GM12878 (cell line): ENCODE results near the gene IFT52. TPM values are rescaled to one million over a fixed set of nuclear protein-coding genes. Genes with fewer than 3 reads are reported as not detected.

Experiments
- ATF7 ChIP-seq: fragments of 450-650 bp; IDR thresholded peaks from 2 replicates; pipeline ENCODE4 v1.6.1; 2016; ENCODE audit warnings: low read depth, mild to moderate bottlenecking
- BHLHE40 ChIP-seq, 2 experiments: fragments of 450-650 bp in 1 of 2; IDR thresholded peaks; 2 replicates each; pipeline ENCODE4 v1.6.1; 2011 to 2017; ENCODE audit warnings: low read depth in 2 of 2, borderline replicate concordance in 1 of 2, improper control_type of control experiment in 1 of 2, low read length in 1 of 2, mild to moderate bottlenecking in 1 of 2
- BRCA1 ChIP-seq: IDR thresholded peaks from 2 replicates; pipeline ENCODE4 v1.6.1; 2011; ENCODE audit warnings: low read depth, low read length, improper control_type of control experiment
- CBFB ChIP-seq: IDR thresholded peaks from 2 replicates; pipeline ENCODE4 v1.6.1; 2016; ENCODE audit warnings: antibody characterized with exemption, low read depth
- CEBPZ ChIP-seq: fragments of 150-350 bp; IDR thresholded peaks from 2 replicates; pipeline ENCODE4 v1.6.1; 2016; ENCODE audit warnings: low read depth, low read length
- CREB1 ChIP-seq: IDR thresholded peaks from 2 replicates; pipeline ENCODE4 v1.6.1; 2012; ENCODE audit warnings: low read depth, mild to moderate bottlenecking, inconsistent platforms
- CREM ChIP-seq: IDR thresholded peaks from 2 replicates; pipeline ENCODE4 v1.6.1; 2014; ENCODE audit warnings: antibody characterized with exemption, low read depth
- JUND ChIP-seq: IDR thresholded peaks from 2 replicates; pipeline ENCODE4 v1.6.1; 2012; ENCODE audit warnings: low read depth, mild to moderate bottlenecking, low read length, improper control_type of control experiment, moderate library complexity
- LARP7 ChIP-seq: fragments of 450-650 bp; IDR thresholded peaks from 2 replicates; pipeline ENCODE4 v1.6.1; 2017; ENCODE audit warnings: mild to moderate bottlenecking
- MTA2 ChIP-seq: fragments of 450-650 bp; IDR thresholded peaks from 2 replicates; pipeline ENCODE4 v1.6.1; 2016; ENCODE audit warnings: low read depth, mild to moderate bottlenecking, moderate library complexity
- MTA3 ChIP-seq: IDR thresholded peaks from 2 replicates; pipeline ENCODE4 v1.6.1; 2012; ENCODE audit warnings: low read length, inconsistent platforms, borderline replicate concordance
- MYB ChIP-seq: fragments of 150-350 bp; IDR thresholded peaks from 2 replicates; pipeline ENCODE4 v1.6.1; 2014; ENCODE audit warnings: mild to moderate bottlenecking, low read depth, low read length, borderline replicate concordance
- NBN ChIP-seq: fragments of 450-650 bp; IDR thresholded peaks from 2 replicates; pipeline ENCODE4 v1.6.1; 2016
- PKNOX1 ChIP-seq: fragments of 450-650 bp; IDR thresholded peaks from 2 replicates; pipeline ENCODE4 v1.6.1; 2016; ENCODE audit warnings: mild to moderate bottlenecking
- PML ChIP-seq: IDR thresholded peaks from 2 replicates; pipeline ENCODE4 v1.6.1; 2012; ENCODE audit warnings: low read length, inconsistent platforms
- POLR2AphosphoS5 ChIP-seq: IDR thresholded peaks from 2 replicates; pipeline ENCODE4 v1.6.1; 2011; ENCODE audit warnings: mild to moderate bottlenecking, low read length, inconsistent platforms
- POU2F2 ChIP-seq: IDR thresholded peaks from 3 replicates; pipeline ENCODE4 v1.6.1; 2011; ENCODE audit warnings: low read depth, mild to moderate bottlenecking, low read length, borderline replicate concordance
- RAD51 ChIP-seq: fragments of 450-650 bp; IDR thresholded peaks from 2 replicates; pipeline ENCODE4 v1.6.1; 2016; ENCODE audit warnings: moderate library complexity, mild to moderate bottlenecking, inconsistent platforms
- RBBP5 ChIP-seq: fragments of 200-600 bp; sonication (generic); conservative IDR thresholded peaks from 2 replicates; pipeline ENCODE4 v1.6.1; 2016
- SIN3A ChIP-seq: IDR thresholded peaks from 2 replicates; pipeline ENCODE4 v1.6.1; 2012; ENCODE audit warnings: low read depth, low read length, improper control_type of control experiment
- TBL1XR1 ChIP-seq: IDR thresholded peaks from 2 replicates; pipeline ENCODE4 v1.6.1; 2012; ENCODE audit warnings: low read depth, low read length, improper control_type of control experiment
- ZNF217 ChIP-seq: fragments of 450-650 bp; IDR thresholded peaks from 2 replicates; pipeline ENCODE4 v1.6.1; 2017; ENCODE audit warnings: antibody characterized with exemption, mild to moderate bottlenecking
- polyA plus RNA-seq, 11 experiments: library from polyadenylated mRNA; depleted of rRNA in 4 of 11; unstranded in 6 of 11; stranded (reverse) in 5 of 11; fragments of >200 nt; fragmentation: Nextera tagmentation in 4 of 11; fragmentation: Illumina TruSeq in 1 of 11; extraction: Ambion mirVana in 4 of 11; extraction: Trizol in 1 of 11; gene quantifications; 1 replicate in 1 of 11; 2 replicates in 10 of 11; pipeline versions ENCODE4 v1.2.1 to v1.2.3, GENCODE V29; 2011 to 2016; ENCODE audit warnings: inconsistent platforms in 2 of 11, missing spikeins in 2 of 11, low read depth in 1 of 11
- total RNA-seq, 4 experiments: library from RNA; depleted of rRNA in 3 of 4; stranded (reverse); fragments of >200 nt in 3 of 4; fragmentation: Illumina TruSeq in 1 of 4; extraction: Trizol in 1 of 4; gene quantifications; 2 replicates each; pipeline versions ENCODE4 v1.2.1 to v1.2.3, GENCODE V29; 2013 to 2021
- TF ChIP-seq, protein P1 (sequence below): fragments of 450-650 bp; IDR thresholded peaks from 2 replicates; pipeline ENCODE4 v1.6.1; 2016; ENCODE audit warnings: mild to moderate bottlenecking, moderate library complexity, borderline replicate concordance

The IFT52 gene
- total and polyA plus RNA-seq, 10 of the 15 experiments (the other 5 are each of a cell fraction or from before 2014, with no cell fraction given): 18.1 to 30.5 (median 26.0) TPM

- TF ChIP-seq, protein P1, sequence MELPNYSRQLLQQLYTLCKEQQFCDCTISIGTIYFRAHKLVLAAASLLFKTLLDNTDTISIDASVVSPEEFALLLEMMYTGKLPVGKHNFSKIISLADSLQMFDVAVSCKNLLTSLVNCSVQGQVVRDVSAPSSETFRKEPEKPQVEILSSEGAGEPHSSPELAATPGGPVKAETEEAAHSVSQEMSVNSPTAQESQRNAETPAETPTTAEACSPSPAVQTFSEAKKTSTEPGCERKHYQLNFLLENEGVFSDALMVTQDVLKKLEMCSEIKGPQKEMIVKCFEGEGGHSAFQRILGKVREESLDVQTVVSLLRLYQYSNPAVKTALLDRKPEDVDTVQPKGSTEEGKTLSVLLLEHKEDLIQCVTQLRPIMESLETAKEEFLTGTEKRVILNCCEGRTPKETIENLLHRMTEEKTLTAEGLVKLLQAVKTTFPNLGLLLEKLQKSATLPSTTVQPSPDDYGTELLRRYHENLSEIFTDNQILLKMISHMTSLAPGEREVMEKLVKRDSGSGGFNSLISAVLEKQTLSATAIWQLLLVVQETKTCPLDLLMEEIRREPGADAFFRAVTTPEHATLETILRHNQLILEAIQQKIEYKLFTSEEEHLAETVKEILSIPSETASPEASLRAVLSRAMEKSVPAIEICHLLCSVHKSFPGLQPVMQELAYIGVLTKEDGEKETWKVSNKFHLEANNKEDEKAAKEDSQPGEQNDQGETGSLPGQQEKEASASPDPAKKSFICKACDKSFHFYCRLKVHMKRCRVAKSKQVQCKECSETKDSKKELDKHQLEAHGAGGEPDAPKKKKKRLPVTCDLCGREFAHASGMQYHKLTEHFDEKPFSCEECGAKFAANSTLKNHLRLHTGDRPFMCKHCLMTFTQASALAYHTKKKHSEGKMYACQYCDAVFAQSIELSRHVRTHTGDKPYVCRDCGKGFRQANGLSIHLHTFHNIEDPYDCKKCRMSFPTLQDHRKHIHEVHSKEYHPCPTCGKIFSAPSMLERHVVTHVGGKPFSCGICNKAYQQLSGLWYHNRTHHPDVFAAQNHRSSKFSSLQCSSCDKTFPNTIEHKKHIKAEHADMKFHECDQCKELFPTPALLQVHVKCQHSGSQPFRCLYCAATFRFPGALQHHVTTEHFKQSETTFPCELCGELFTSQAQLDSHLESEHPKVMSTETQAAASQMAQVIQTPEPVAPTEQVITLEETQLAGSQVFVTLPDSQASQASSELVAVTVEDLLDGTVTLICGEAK: peak; percentile 36; the same call in 1 of the 2 replicates
- TF ChIP-seq MTA3 (no peak), RBBP5 (no peak), POLR2AphosphoS5 (0 out of 2 replicates have a peak, but pooled peaks have one; percentile 25), SIN3A (0 out of 2 replicates have a peak, but pooled peaks have one; percentile 22), CEBPZ (no peak), NBN (peak; percentile 95), CBFB (peak; percentile 47; the same call in 1 of the 2 replicates), PML (peak; percentile 47), MYB (no peak), MTA2 (0 out of 2 replicates have a peak, but pooled peaks have one; percentile 49), CREM (peak; percentile 90), BHLHE40 (IDR thresholded peaks at IDR 0.05; ENCODE audit: borderline replicate concordance in 1 of 2, low read depth in 2 of 2, low read length in 1 of 2) (peak; percentile 95 to 97), POU2F2 (no peak), ZNF217 (no peak), TBL1XR1 (0 out of 2 replicates have a peak, but pooled peaks have one; percentile 48), JUND (peak; percentile 98), LARP7 (peak; percentile 53; the same call in 1 of the 2 replicates), PKNOX1 (peak; percentile 81), BRCA1 (no peak), ATF7 (peak; percentile 100), CREB1 (peak; percentile 92), RAD51 (no peak; the same call in 1 of the 2 replicates)
Measured at GRCh38 chr20:43590392-43591303, at the start of gene IFT52 (continued).
